GM21381 (cell line): ENCODE data around the gene SMARCB1.

Experiments
- ATAC-seq: cut with Tn5 transposase; IDR thresholded peaks from one replicate; pipeline ENCODE4 v1.9.1; 2021; ENCODE audit warnings: mild to moderate bottlenecking, moderate library complexity; ENCODE audit not compliant: unreplicated experiment

Gene SMARCB1

GRCh38 chr22:23786752-23787599 is at the start of gene SMARCB1:
TSS of gene SMARCB1 (plus strand) at chr22:23786966. CDS start at chr22:23787170, 204 bp downstream.
- peak; percentile 77 for ATAC-seq

GRCh38 chr22:23737696-23738095 is 49.1 kb upstream of the SMARCB1 start:
- no peak for ATAC-seq

- ATAC-seq = no peak
Observed at GRCh38 chr22:23742505-23743264, 44.1 kb upstream of the SMARCB1 start.

GRCh38 chr22:23743303-23743705 is 43.5 kb upstream of the SMARCB1 start:
- no peak for ATAC-seq

- ATAC-seq = no peak
Observed at GRCh38 chr22:23744001-23744400, 42.8 kb upstream of the SMARCB1 start.

GRCh38 chr22:23744485-23744884 is 42.3 kb upstream of the SMARCB1 start:
- no peak for ATAC-seq

- no peak for ATAC-seq
Observed at GRCh38 chr22:23745791-23746190, 41.0 kb upstream of the SMARCB1 start.

- ATAC-seq = no peak
Observed at GRCh38 chr22:23749841-23750301, 36.9 kb upstream of the SMARCB1 start.

GRCh38 chr22:23750367-23750713 is 36.4 kb upstream of the SMARCB1 start:
- no peak for ATAC-seq

- ATAC-seq = peak; percentile 77
Observed at GRCh38 chr22:23750714-23751440, 35.9 kb upstream of the SMARCB1 start, which contains the start of gene ZNF70. TSS of gene ZNF70 (minus strand) at chr22:23751112. CDS start at chr22:23745140, 5,972 bp downstream.

GRCh38 chr22:23751441-23751996 is 35.2 kb upstream of the SMARCB1 start:
- ATAC-seq = no peak

- no peak for ATAC-seq
Observed at GRCh38 chr22:23752090-23752691, 34.6 kb upstream of the SMARCB1 start.

- ATAC-seq = no peak
Observed at GRCh38 chr22:23752750-23753149, 34.0 kb upstream of the SMARCB1 start.

- ATAC-seq = no peak
Observed at GRCh38 chr22:23753385-23753784, 33.4 kb upstream of the SMARCB1 start.

GRCh38 chr22:23754220-23754919 is 32.4 kb upstream of the SMARCB1 start, which contains the start of gene VPREB3:
TSS of gene VPREB3 (minus strand) at chr22:23754425. CDS start at chr22:23754363, 62 bp downstream.
- no peak for ATAC-seq

GRCh38 chr22:23754980-23755636 is 31.7 kb upstream of the SMARCB1 start:
- no peak for ATAC-seq

GRCh38 chr22:23755711-23756110 is 31.1 kb upstream of the SMARCB1 start:
- no peak for ATAC-seq

- ATAC-seq = no peak
Observed at GRCh38 chr22:23756891-23757290, 29.9 kb upstream of the SMARCB1 start.

- ATAC-seq = no peak
Observed at GRCh38 chr22:23759566-23759965, 27.2 kb upstream of the SMARCB1 start.
